HUES64 (cell line): ENCODE measurements around the gene C19orf38.

Experiments
- H3K27ac ChIP-seq: 2 replicates; pipeline ENCODE4 v1.7.0; 2013; ENCODE audit warnings: low read depth, low read length, inconsistent platforms
- H3K27me3 ChIP-seq: 2 replicates; pipeline ENCODE4 v1.6.1; 2013; ENCODE audit warnings: mild to moderate bottlenecking, low read length; ENCODE audit not compliant: insufficient read depth
- H3K36me3 ChIP-seq: 2 replicates; pipeline ENCODE4 v1.6.1; 2013; ENCODE audit warnings: mild to moderate bottlenecking, low read length; ENCODE audit not compliant: insufficient read depth
- H3K4me1 ChIP-seq: 2 replicates; pipeline ENCODE4 v1.6.1; 2013; ENCODE audit warnings: mild to moderate bottlenecking, low read length, moderate library complexity; ENCODE audit not compliant: insufficient read depth
- H3K4me3 ChIP-seq: 2 replicates; pipeline ENCODE4 v1.5.1; 2013; ENCODE audit warnings: mild to moderate bottlenecking, low read length, moderate library complexity
- H3K9ac ChIP-seq: 2 replicates; pipeline ENCODE4 v1.6.1; 2013; ENCODE audit warnings: mild to moderate bottlenecking, low read depth, low read length
- H3K9me3 ChIP-seq: 2 replicates; pipeline ENCODE4 v1.6.1; 2013; ENCODE audit warnings: low read depth, low read length; ENCODE audit not compliant: insufficient read depth
- WGBS: fragments of 150-250, 120-280 bp; methylation state at CpG from one replicate; pipeline ENCODE4 v1.1.7; 2013; ENCODE audit warnings: missing lambda C conversion rate; 5-methylcytosine and 5-hydroxymethylcytosine counted together

The C19orf38 gene

GRCh38 chr19:10826846-10827245, 21.4 kb upstream of the C19orf38 start:
- no peaks in the 10 kb centered on the region for H3K4me1 ChIP-seq
- H3K27ac ChIP-seq, result no peak overlapping the region
- no peaks in the 10 kb centered on the region for H3K9me3 ChIP-seq
- no peaks in the 10 kb centered on the region for H3K27me3 ChIP-seq
- no peak overlapping the region for H3K4me3 ChIP-seq
- no peak overlapping the region for H3K9ac ChIP-seq
- 96% methylated on average over 6 of the region's 6 CpGs for WGBS
- peaks cover 49% of the 10 kb centered on the region for H3K36me3 ChIP-seq

- Histone ChIP-seq H3K27ac (0 out of 2 replicates have a peak overlapping the region, but pooled peaks have one; percentile 18), H3K9me3 (no peaks in the 10 kb centered on the region), H3K9ac (no peak overlapping the region), H3K27me3 (no peaks in the 10 kb centered on the region), H3K4me1 (no peaks in the 10 kb centered on the region), H3K36me3 (peaks cover 62% of the 10 kb centered on the region), H3K4me3 (no peak overlapping the region)
- WGBS, result 94% methylated on average over 26 of the region's 26 CpGs
Measured at GRCh38 chr19:10828981-10829821, 19.0 kb upstream of the C19orf38 start.

GRCh38 chr19:10829967-10830366, 18.2 kb upstream of the C19orf38 start:
- H3K36me3 ChIP-seq, result peaks cover 56% of the 10 kb centered on the region
- 94% methylated on average over 16 of the region's 16 CpGs for WGBS
- no peaks in the 10 kb centered on the region for H3K4me1 ChIP-seq

GRCh38 chr19:10830370-10830769, 17.8 kb upstream of the C19orf38 start:
- no peak overlapping the region for H3K27ac ChIP-seq
- no peaks in the 10 kb centered on the region for H3K27me3 ChIP-seq
- H3K9me3 ChIP-seq, result no peaks in the 10 kb centered on the region
- no peaks in the 10 kb centered on the region for H3K4me1 ChIP-seq
- WGBS, result 96% methylated on average over 7 of the region's 7 CpGs
- peaks cover 54% of the 10 kb centered on the region for H3K36me3 ChIP-seq
- H3K4me3 ChIP-seq, result no peak overlapping the region
- no peak overlapping the region for H3K9ac ChIP-seq

More at GRCh38 chr19:10829967-10830366, 18.2 kb upstream of the C19orf38 start:
- Histone ChIP-seq H3K9me3 (no peaks in the 10 kb centered on the region), H3K9ac (no peak overlapping the region), H3K4me3 (no peak overlapping the region), H3K27ac (no peak overlapping the region), H3K27me3 (no peaks in the 10 kb centered on the region)

- Histone ChIP-seq H3K9me3 (no peaks in the 10 kb centered on the region), H3K27ac (no peak overlapping the region), H3K9ac (no peak overlapping the region), H3K4me1 (no peaks in the 10 kb centered on the region), H3K4me3 (no peak overlapping the region), H3K36me3 (peaks cover 46% of the 10 kb centered on the region), H3K27me3 (no peaks in the 10 kb centered on the region)
- 88% methylated on average over 31 of the region's 33 CpGs for WGBS
Measured at GRCh38 chr19:10830931-10831779, 17.1 kb upstream of the C19orf38 start.

- Histone ChIP-seq H3K27me3 (no peaks in the 10 kb centered on the region), H3K36me3 (peaks cover 36% of the 10 kb centered on the region), H3K4me1 (no peaks in the 10 kb centered on the region), H3K9me3 (peaks cover 8% of the 10 kb centered on the region; the same call in 1 of the 2 replicates), H3K27ac (no peak overlapping the region), H3K9ac (no peak overlapping the region), H3K4me3 (no peak overlapping the region)
- 95% methylated on average over 28 of the region's 28 CpGs for WGBS
Measured at GRCh38 chr19:10831987-10832938, 16.0 kb upstream of the C19orf38 start.

- no peaks in the 10 kb centered on the region for H3K4me1 ChIP-seq
- WGBS, result 95% methylated on average over 20 of the region's 20 CpGs
- peaks cover 36% of the 10 kb centered on the region for H3K36me3 ChIP-seq
- H3K9ac ChIP-seq, result no peak overlapping the region
- peaks cover 8% of the 10 kb centered on the region; the same call in 1 of the 2 replicates for H3K9me3 ChIP-seq
- no peaks in the 10 kb centered on the region for H3K27me3 ChIP-seq
- no peak overlapping the region for H3K4me3 ChIP-seq
- H3K27ac ChIP-seq, result no peak overlapping the region
Measured at GRCh38 chr19:10832939-10833296, 15.3 kb upstream of the C19orf38 start.

GRCh38 chr19:10835089-10835753, 13.0 kb upstream of the C19orf38 start:
- Histone ChIP-seq H3K9me3 (peaks cover 12% of the 10 kb centered on the region; the same call in 1 of the 2 replicates), H3K36me3 (peaks cover 25% of the 10 kb centered on the region), H3K27me3 (no peaks in the 10 kb centered on the region), H3K4me1 (no peaks in the 10 kb centered on the region), H3K4me3 (peak overlapping the region; percentile 46), H3K9ac (no peak overlapping the region), H3K27ac (peak overlapping the region; percentile 11; the same call in 1 of the 2 replicates)
- WGBS, result 62% methylated on average over 32 of the region's 32 CpGs

- under 1% methylated on average over 50 of the region's 50 CpGs for WGBS
- Histone ChIP-seq H3K36me3 (peaks cover 25% of the 10 kb centered on the region), H3K9ac (peak within 1 kb of the TSS; percentile 93), H3K27ac (peak within 1 kb of the TSS; percentile 98), H3K9me3 (peaks cover 12% of the 10 kb centered on the region; the same call in 1 of the 2 replicates), H3K4me3 (peak within 1 kb of the TSS; percentile 71), H3K27me3 (no peaks in the 10 kb centered on the region), H3K4me1 (no peaks in the 10 kb centered on the region)
Measured at GRCh38 chr19:10835754-10836478, 12.3 kb upstream of the C19orf38 start, which contains the start of gene TMED1. TSS of gene TMED1 (minus strand) at chr19:10836212. CDS start at chr19:10836191, 21 bp downstream.
